Neural cell (in vitro differentiated cells): ENCODE measurements around the gene MFSD2A. TPM values are rescaled to one million over a fixed set of nuclear protein-coding genes. Genes with fewer than 3 reads are reported as not detected.

Experiments used
- H2AFZ ChIP-seq: fragments of 200-600, 300-800 bp; sonication (generic), shearing (Covaris generic); 2 replicates; pipeline ENCODE4 v1.6.0; 2014; ENCODE audit warnings: low read depth, mild to moderate bottlenecking, antibody characterized with exemption, low read length, moderate library complexity
- H3F3A ChIP-seq: fragments of 200-600 bp; shearing (Covaris generic); 2 replicates; pipeline ENCODE4 v1.6.1; 2016; ENCODE audit warnings: mild to moderate bottlenecking, moderate library complexity, mixed read lengths, antibody characterized with exemption, low read length; ENCODE audit not compliant: insufficient read depth, poor library complexity, severe bottlenecking
- H3K27ac ChIP-seq: fragments of 200-600, 300-800 bp; sonication (generic), shearing (Covaris generic); 2 replicates; pipeline ENCODE4 v1.5.1; 2014; ENCODE audit warnings: mild to moderate bottlenecking, low read length, moderate library complexity
- H3K27me3 ChIP-seq: fragments of 300-800, 200-600 bp; sonication (generic), shearing (Covaris generic); 2 replicates; pipeline ENCODE4 v1.6.0; 2014; ENCODE audit warnings: mild to moderate bottlenecking, low read depth, low read length, moderate library complexity; ENCODE audit not compliant: insufficient read depth
- H3K36me3 ChIP-seq: fragments of 300-800, 200-600 bp; sonication (generic), shearing (Covaris generic); 2 replicates; pipeline ENCODE4 v1.5.1; 2014; ENCODE audit warnings: mild to moderate bottlenecking, antibody characterized with exemption, low read length, moderate library complexity; ENCODE audit not compliant: insufficient read depth
- H3K4me2 ChIP-seq: fragments of 300-800, 200-600 bp; sonication (generic), shearing (Covaris generic); 2 replicates; pipeline ENCODE4 v1.6.0; 2014; ENCODE audit warnings: mild to moderate bottlenecking, low read length
- H3K4me3 ChIP-seq: fragments of 300-800, 200-600 bp; sonication (generic), shearing (Covaris generic); 2 replicates; pipeline ENCODE4 v1.5.1; 2014; ENCODE audit warnings: mild to moderate bottlenecking, low read length, moderate library complexity
- H3K79me2 ChIP-seq: fragments of 200-600 bp; shearing (Covaris generic); replicated peaks from 2 replicates; pipeline ENCODE4 v1.6.0; 2014; ENCODE audit warnings: mild to moderate bottlenecking, low read length, moderate library complexity; ENCODE audit not compliant: insufficient read depth
- H3K9ac ChIP-seq: fragments of 300-800, 200-600 bp; sonication (generic), shearing (Covaris generic); 2 replicates; pipeline ENCODE4 v1.6.1; 2016; ENCODE audit warnings: mild to moderate bottlenecking, low read length, mixed read lengths
- H3K9me2 ChIP-seq: fragments of 200-600 bp; shearing (Covaris generic); 2 replicates; pipeline ENCODE4 v1.6.1; 2016; ENCODE audit warnings: mild to moderate bottlenecking, low read length, mixed read lengths; ENCODE audit not compliant: insufficient read depth
- H3K9me3 ChIP-seq: fragments of 200-600, 300-800 bp; sonication (generic), shearing (Covaris generic); 2 replicates; pipeline ENCODE4 v1.6.1; 2016; ENCODE audit warnings: mild to moderate bottlenecking, mixed run types, low read length, moderate library complexity, mixed read lengths
- H4K20me1 ChIP-seq: fragments of 200-600 bp; shearing (Covaris generic); 2 replicates; pipeline ENCODE4 v1.6.1; 2016; ENCODE audit warnings: mild to moderate bottlenecking, mixed run types; ENCODE audit not compliant: insufficient read depth
- EP300 ChIP-seq: fragments of 450-650 bp; conservative IDR thresholded peaks from 2 replicates; pipeline ENCODE4 v1.6.1; 2014; ENCODE audit warnings: antibody characterized with exemption, mild to moderate bottlenecking, moderate library complexity; ENCODE audit not compliant: poor library complexity, severe bottlenecking
- EZH2 ChIP-seq: fragments of 200-600, 300-800 bp; shearing (Covaris generic), sonication (generic); IDR thresholded peaks from 2 replicates; pipeline ENCODE4 v1.6.1; 2014; ENCODE audit warnings: antibody characterized with exemption, low read length, borderline replicate concordance, mild to moderate bottlenecking; ENCODE audit not compliant: insufficient read depth, poor library complexity, severe bottlenecking
- MXI1 ChIP-seq: fragments of 450-650 bp; conservative IDR thresholded peaks from 2 replicates; pipeline ENCODE4 v1.6.1; 2014; ENCODE audit warnings: antibody characterized with exemption, mild to moderate bottlenecking; ENCODE audit not compliant: poor library complexity, severe bottlenecking
- POLR2AphosphoS5 ChIP-seq: IDR thresholded peaks from 2 replicates; pipeline ENCODE4 v1.6.1; 2012
- RAD21 ChIP-seq: fragments of 450-650 bp; conservative IDR thresholded peaks from 2 replicates; pipeline ENCODE4 v1.6.1; 2014; ENCODE audit warnings: antibody characterized with exemption, mild to moderate bottlenecking, moderate library complexity
- SMC3 ChIP-seq: fragments of 450-650 bp; conservative IDR thresholded peaks from 2 replicates; pipeline ENCODE4 v1.6.1; 2014; ENCODE audit warnings: antibody characterized with exemption, mild to moderate bottlenecking, moderate library complexity; ENCODE audit not compliant: poor library complexity
- TAF1 ChIP-seq: IDR thresholded peaks from 2 replicates; pipeline ENCODE4 v1.6.1; 2012; ENCODE audit warnings: low read depth
- polyA plus RNA-seq: library from polyadenylated mRNA; depleted of rRNA; stranded (reverse); fragments of >200 nt; gene quantifications from 2 replicates; pipeline ENCODE4 v1.2.3, GENCODE V29; 2014
- TF ChIP-seq, protein P1 (sequence below): IDR thresholded peaks from 2 replicates; pipeline ENCODE4 v1.6.1; 2012; ENCODE audit warnings: borderline replicate concordance
- TF ChIP-seq, protein P2 (sequence below): fragments of 450-650 bp; IDR thresholded peaks from 2 replicates; pipeline ENCODE4 v1.5.1; 2014; ENCODE audit warnings: antibody characterized with exemption, mild to moderate bottlenecking, moderate library complexity; ENCODE audit not compliant: poor library complexity, severe bottlenecking

The MFSD2A gene
- polyA plus RNA-seq, 1 donor from 2014 or later, result 7.0 TPM

DNA sequence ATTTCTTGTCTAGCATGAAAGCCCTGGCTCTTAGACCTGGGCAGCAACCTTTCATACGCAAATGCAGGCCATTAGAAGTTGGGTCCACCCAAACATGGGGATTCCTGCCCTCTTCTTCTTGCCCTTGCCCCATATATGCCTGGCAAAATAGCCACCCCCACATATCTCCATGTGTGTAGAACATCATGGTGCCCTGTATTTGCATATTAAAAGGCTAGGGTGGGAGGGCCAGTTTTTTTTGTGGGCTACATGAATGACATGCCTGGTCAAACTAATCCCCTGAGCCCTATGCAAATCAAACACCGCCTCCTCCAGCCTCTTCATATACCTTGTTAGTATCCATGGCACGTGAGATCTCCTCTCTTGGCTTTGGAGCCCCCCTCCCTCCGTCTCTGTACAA is 24.7 kb downstream of the MFSD2A start:
- no peaks in the 10 kb centered on the region for H4K20me1 ChIP-seq
- H3K4me2 ChIP-seq, result no peak overlapping the region
- H3K27ac ChIP-seq, result no peak overlapping the region

DNA sequence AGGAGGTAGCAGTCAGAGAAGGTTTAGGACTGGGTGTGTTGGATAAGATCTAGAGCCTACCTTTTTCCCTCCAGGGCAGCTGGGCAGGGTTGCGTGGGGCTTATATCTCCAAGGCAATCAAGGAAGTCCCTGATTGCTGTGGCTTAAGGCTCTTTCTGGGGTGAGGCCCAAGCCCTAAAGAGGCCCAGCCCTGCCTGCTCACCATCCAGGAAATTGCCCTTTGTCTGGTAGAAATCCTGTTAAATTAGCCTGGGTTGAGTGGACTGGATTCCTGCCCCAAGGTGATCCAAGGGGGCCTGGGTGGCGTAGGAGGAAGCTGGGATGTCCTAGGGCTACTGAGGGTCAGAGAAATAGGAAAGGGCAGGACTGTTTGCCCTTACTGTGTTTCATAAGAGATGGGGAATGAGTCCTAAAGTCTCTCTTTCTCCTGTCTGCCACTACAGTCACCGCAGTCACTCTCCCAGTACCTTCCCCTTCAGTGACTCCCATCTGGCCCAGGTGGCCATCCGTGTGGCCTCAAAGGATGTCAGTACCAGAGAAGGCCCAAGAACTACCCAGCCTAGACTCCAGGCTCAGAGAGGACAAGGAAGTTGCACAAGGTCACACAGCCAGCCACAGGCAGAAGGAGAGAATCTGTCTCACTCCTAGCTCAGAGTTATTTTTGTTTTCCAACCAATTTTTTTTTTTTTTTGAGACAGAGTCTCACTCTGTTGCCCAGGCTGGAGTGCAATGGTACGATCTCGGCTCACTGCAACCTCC is 25.8 kb downstream of the MFSD2A start:
- Histone ChIP-seq H3K9me2 (no peaks in the 10 kb centered on the region), H3K4me3 (no peak overlapping the region), H3K36me3 (no peaks in the 10 kb centered on the region), H3K27me3 (no peaks in the 10 kb centered on the region), H3K9me3 (no peaks in the 10 kb centered on the region), H3K9ac (no peak overlapping the region), H3K79me2 (no peaks in the 10 kb centered on the region), H3F3A (no peaks in the 10 kb centered on the region), H2AFZ (no peak overlapping the region), H3K27ac (no peak overlapping the region), H4K20me1 (no peaks in the 10 kb centered on the region), H3K4me2 (no peak overlapping the region)
- TF ChIP-seq MXI1, result no peak
- TF ChIP-seq TAF1, result no peak
- no peak for TF ChIP-seq POLR2AphosphoS5
- TF ChIP-seq EP300, result no peak
- TF ChIP-seq, protein P1, sequence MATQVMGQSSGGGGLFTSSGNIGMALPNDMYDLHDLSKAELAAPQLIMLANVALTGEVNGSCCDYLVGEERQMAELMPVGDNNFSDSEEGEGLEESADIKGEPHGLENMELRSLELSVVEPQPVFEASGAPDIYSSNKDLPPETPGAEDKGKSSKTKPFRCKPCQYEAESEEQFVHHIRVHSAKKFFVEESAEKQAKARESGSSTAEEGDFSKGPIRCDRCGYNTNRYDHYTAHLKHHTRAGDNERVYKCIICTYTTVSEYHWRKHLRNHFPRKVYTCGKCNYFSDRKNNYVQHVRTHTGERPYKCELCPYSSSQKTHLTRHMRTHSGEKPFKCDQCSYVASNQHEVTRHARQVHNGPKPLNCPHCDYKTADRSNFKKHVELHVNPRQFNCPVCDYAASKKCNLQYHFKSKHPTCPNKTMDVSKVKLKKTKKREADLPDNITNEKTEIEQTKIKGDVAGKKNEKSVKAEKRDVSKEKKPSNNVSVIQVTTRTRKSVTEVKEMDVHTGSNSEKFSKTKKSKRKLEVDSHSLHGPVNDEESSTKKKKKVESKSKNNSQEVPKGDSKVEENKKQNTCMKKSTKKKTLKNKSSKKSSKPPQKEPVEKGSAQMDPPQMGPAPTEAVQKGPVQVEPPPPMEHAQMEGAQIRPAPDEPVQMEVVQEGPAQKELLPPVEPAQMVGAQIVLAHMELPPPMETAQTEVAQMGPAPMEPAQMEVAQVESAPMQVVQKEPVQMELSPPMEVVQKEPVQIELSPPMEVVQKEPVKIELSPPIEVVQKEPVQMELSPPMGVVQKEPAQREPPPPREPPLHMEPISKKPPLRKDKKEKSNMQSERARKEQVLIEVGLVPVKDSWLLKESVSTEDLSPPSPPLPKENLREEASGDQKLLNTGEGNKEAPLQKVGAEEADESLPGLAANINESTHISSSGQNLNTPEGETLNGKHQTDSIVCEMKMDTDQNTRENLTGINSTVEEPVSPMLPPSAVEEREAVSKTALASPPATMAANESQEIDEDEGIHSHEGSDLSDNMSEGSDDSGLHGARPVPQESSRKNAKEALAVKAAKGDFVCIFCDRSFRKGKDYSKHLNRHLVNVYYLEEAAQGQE, result no peak
- TF ChIP-seq SMC3, result no peak
- TF ChIP-seq RAD21, result no peak
- no peak for TF ChIP-seq EZH2
- TF ChIP-seq, protein P2, sequence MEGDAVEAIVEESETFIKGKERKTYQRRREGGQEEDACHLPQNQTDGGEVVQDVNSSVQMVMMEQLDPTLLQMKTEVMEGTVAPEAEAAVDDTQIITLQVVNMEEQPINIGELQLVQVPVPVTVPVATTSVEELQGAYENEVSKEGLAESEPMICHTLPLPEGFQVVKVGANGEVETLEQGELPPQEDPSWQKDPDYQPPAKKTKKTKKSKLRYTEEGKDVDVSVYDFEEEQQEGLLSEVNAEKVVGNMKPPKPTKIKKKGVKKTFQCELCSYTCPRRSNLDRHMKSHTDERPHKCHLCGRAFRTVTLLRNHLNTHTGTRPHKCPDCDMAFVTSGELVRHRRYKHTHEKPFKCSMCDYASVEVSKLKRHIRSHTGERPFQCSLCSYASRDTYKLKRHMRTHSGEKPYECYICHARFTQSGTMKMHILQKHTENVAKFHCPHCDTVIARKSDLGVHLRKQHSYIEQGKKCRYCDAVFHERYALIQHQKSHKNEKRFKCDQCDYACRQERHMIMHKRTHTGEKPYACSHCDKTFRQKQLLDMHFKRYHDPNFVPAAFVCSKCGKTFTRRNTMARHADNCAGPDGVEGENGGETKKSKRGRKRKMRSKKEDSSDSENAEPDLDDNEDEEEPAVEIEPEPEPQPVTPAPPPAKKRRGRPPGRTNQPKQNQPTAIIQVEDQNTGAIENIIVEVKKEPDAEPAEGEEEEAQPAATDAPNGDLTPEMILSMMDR, result no peak

More for the DNA sequence above, 24.7 kb downstream of the MFSD2A start:
- H3K27me3 ChIP-seq, result no peaks in the 10 kb centered on the region
- TF ChIP-seq RAD21, result no peak
- no peak for TF ChIP-seq EP300
- TF ChIP-seq TAF1, result no peak
- TF ChIP-seq EZH2, result no peak
- TF ChIP-seq, protein P1, result no peak
- TF ChIP-seq SMC3, result no peak
- no peaks in the 10 kb centered on the region for H3K36me3 ChIP-seq
- no peaks in the 10 kb centered on the region for H3K9me2 ChIP-seq
- no peaks in the 10 kb centered on the region for H3K9me3 ChIP-seq
- H3F3A ChIP-seq, result no peaks in the 10 kb centered on the region
- H3K4me3 ChIP-seq, result no peak overlapping the region
- H3K9ac ChIP-seq, result no peak overlapping the region
- H3K79me2 ChIP-seq, result no peaks in the 10 kb centered on the region
- H2AFZ ChIP-seq, result no peak overlapping the region
